ENCODE data around the gene PRKCE. TPM values are rescaled to one million over a fixed set of nuclear protein-coding genes. Genes with fewer than 3 reads are reported as not detected.

Gene PRKCE
- total and polyA plus RNA-seq, 2 donors (not counting 1 experiment from before 2014, with no cell fraction given), result 23.6 to 271 TPM

DNA sequence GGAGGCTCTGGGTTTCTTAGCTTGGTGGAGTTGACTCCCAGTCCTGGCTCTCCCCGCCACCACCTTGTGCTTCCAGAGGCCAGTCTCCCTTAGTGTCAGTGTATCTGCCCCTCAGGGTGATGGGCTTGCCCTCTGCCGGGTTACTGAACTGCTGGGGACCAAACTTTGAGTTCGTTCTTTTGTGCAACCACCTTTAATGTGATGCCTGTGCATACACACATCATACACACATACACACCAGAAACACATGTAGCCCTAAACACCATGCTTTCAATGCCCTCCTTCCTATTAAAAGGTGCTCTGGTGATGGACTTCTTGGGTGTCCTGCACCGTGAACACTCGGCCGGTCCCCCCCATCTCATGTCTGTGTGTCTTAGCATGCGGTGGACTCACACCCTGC lies 330.6 kb downstream of the PRKCE start:
- H3K27ac Mint-ChIP-seq, result no peak overlapping the region

DNA sequence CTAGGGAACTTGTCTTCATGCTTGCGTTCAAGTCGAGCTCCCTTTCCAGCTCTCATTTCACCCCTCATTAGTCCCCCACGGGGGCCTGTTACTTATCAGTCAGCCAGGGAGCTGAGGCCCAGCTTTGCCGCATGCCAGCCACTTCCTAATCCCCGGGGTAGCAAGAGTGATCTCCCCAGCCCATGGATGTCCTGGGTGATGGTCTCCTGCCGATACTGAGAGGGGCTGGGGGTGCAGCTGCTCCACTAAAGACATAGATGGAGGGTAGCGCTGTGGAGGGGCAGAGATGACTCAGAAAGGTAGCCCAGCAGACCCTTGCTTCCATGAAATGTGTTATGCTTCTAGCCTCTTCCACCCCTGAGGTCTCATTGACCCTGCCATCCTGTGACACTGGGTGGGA lies 331.7 kb downstream of the PRKCE start:
- Histone ChIP-seq H3K27ac (ENCODE audit: low read length in 2 of 2) (no peak overlapping the region), H3K27me3 (replicated peaks in 1 of 4; ENCODE audit: control extremely low read depth in 1 of 4, control insufficient read depth in 3 of 4, insufficient read depth in 4 of 4, low read length in 3 of 4) (no peaks in the 10 kb centered on the region), H3K4me2 (replicated peaks; ENCODE audit: low read depth, low read length, poor library complexity, severe bottlenecking) (no peak overlapping the region), H3K4me3 (ENCODE audit: control extremely low read depth in 1 of 5, extremely low read depth in 1 of 5, insufficient read depth in 1 of 5, low read depth in 2 of 5, low read length in 4 of 5) (no peak overlapping the region), H3K4me1 (ENCODE audit: control insufficient read depth in 2 of 2, insufficient read depth in 2 of 2, low read length in 2 of 2) (peaks cover 11 to 16% of the 10 kb centered on the region in 2 donors), H3K79me2 (ENCODE audit: control insufficient read depth, insufficient read depth, low read length) (no peaks in the 10 kb centered on the region), H3K36me3 (replicated peaks in 1 of 2; ENCODE audit: control extremely low read depth in 1 of 2, control insufficient read depth in 1 of 2, extremely low read depth in 1 of 2, insufficient read depth in 2 of 2, low read length in 1 of 2) (peaks cover 2 to 65% of the 10 kb centered on the region in 2 experiments), H4K20me1 (ENCODE audit: control insufficient read depth, insufficient read depth, low read length, poor library complexity, severe bottlenecking) (peaks cover 4% of the 10 kb centered on the region), H2AFZ (ENCODE audit: insufficient read depth, low read depth, low read length, poor library complexity, severe bottlenecking) (no peak overlapping the region), H3K9ac (ENCODE audit: low read length) (no peak overlapping the region), H3K9me3 (ENCODE audit: control extremely low read depth in 1 of 3, control insufficient read depth in 2 of 3, insufficient read depth in 1 of 3, low read length in 2 of 3) (no peaks in the 10 kb centered on the region)
- TF ChIP-seq EZH2 (IDR thresholded peaks at IDR 0.05; ENCODE audit: borderline replicate concordance, insufficient read depth, low read depth, low read length, poor library complexity, severe bottlenecking), result no peak
- TF ChIP-seq, protein P1, sequence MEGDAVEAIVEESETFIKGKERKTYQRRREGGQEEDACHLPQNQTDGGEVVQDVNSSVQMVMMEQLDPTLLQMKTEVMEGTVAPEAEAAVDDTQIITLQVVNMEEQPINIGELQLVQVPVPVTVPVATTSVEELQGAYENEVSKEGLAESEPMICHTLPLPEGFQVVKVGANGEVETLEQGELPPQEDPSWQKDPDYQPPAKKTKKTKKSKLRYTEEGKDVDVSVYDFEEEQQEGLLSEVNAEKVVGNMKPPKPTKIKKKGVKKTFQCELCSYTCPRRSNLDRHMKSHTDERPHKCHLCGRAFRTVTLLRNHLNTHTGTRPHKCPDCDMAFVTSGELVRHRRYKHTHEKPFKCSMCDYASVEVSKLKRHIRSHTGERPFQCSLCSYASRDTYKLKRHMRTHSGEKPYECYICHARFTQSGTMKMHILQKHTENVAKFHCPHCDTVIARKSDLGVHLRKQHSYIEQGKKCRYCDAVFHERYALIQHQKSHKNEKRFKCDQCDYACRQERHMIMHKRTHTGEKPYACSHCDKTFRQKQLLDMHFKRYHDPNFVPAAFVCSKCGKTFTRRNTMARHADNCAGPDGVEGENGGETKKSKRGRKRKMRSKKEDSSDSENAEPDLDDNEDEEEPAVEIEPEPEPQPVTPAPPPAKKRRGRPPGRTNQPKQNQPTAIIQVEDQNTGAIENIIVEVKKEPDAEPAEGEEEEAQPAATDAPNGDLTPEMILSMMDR (IDR thresholded peaks at IDR 0.05), result no peak
- Mint-ChIP-seq H3K9me3 (ENCODE audit: insufficient read depth) (no peaks in the 10 kb centered on the region), H3K4me1 (peaks cover 28% of the 10 kb centered on the region), H3K4me3 (no peak overlapping the region), H3K27ac (no peak overlapping the region), H3K27me3 (no peaks in the 10 kb centered on the region)
- DNase-seq, result no peak
- intact Hi-C loops (cut with micrococcal nuclease), result no loop called here
- ChIA-PET POLR2A (no interaction called here), CTCF (interaction anchor here (0.6 kb wide), 1 partner anchor 885 kb away, joined by 3 read pairs; no protein-coding TSS in a partner anchor)
- WGBS (ENCODE audit: insufficient coverage), result 100% methylated on average over 4 of the region's 7 CpGs
- ATAC-seq (ENCODE audit: low read depth), result no peak

More for the DNA sequence above, 330.6 kb downstream of the PRKCE start:
- Histone ChIP-seq H3K79me2 (ENCODE audit: control insufficient read depth, insufficient read depth, low read length) (no peaks in the 10 kb centered on the region), H2AFZ (ENCODE audit: insufficient read depth, low read depth, low read length, poor library complexity, severe bottlenecking) (no peak overlapping the region), H3K27ac (ENCODE audit: low read length in 2 of 2) (no peak overlapping the region), H3K27me3 (replicated peaks in 1 of 4; ENCODE audit: control extremely low read depth in 1 of 4, control insufficient read depth in 3 of 4, insufficient read depth in 4 of 4, low read length in 3 of 4) (no peaks in the 10 kb centered on the region), H3K4me2 (replicated peaks; ENCODE audit: low read depth, low read length, poor library complexity, severe bottlenecking) (no peak overlapping the region), H3K4me1 (ENCODE audit: control insufficient read depth in 2 of 2, insufficient read depth in 2 of 2, low read length in 2 of 2) (peaks cover 11 to 16% of the 10 kb centered on the region in 2 donors), H4K20me1 (ENCODE audit: control insufficient read depth, insufficient read depth, low read length, poor library complexity, severe bottlenecking) (peaks cover 12% of the 10 kb centered on the region), H3K9me3 (ENCODE audit: control extremely low read depth in 1 of 3, control insufficient read depth in 2 of 3, insufficient read depth in 1 of 3, low read length in 2 of 3) (no peaks in the 10 kb centered on the region), H3K36me3 (replicated peaks in 1 of 2; ENCODE audit: control extremely low read depth in 1 of 2, control insufficient read depth in 1 of 2, extremely low read depth in 1 of 2, insufficient read depth in 2 of 2, low read length in 1 of 2) (peaks cover 2 to 67% of the 10 kb centered on the region in 2 experiments), H3K9ac (ENCODE audit: low read length) (no peak overlapping the region), H3K4me3 (ENCODE audit: control extremely low read depth in 1 of 5, extremely low read depth in 1 of 5, insufficient read depth in 1 of 5, low read depth in 2 of 5, low read length in 4 of 5) (no peak overlapping the region)
- intact Hi-C loops (cut with micrococcal nuclease), result no loop called here
- Mint-ChIP-seq H3K27me3 (no peaks in the 10 kb centered on the region), H3K4me1 (peaks cover 28% of the 10 kb centered on the region), H3K9me3 (ENCODE audit: insufficient read depth) (no peaks in the 10 kb centered on the region), H3K4me3 (no peak overlapping the region)
- ChIA-PET CTCF (no interaction called here), POLR2A (no interaction called here)
- DNase-seq (no peak), ATAC-seq (ENCODE audit: low read depth) (no peak)
- WGBS (ENCODE audit: insufficient coverage), result 100% methylated on average over 7 of the region's 7 CpGs
- TF ChIP-seq EZH2 (IDR thresholded peaks at IDR 0.05; ENCODE audit: borderline replicate concordance, insufficient read depth, low read depth, low read length, poor library complexity, severe bottlenecking), result no peak
- TF ChIP-seq, protein P1 (IDR thresholded peaks at IDR 0.05), result no peak
